HepG2 (cell line): ENCODE results near the gene MEGF11.

Source experiments
- ATF3 ChIP-seq: sonication (generic); formaldehyde crosslinking; IDR thresholded peaks from 2 replicates; pipeline ENCODE4 v1.4.0; 2020; ENCODE audit warnings: missing genetic modification reagents
- CBX1 ChIP-seq: IDR thresholded peaks from one replicate; pipeline ENCODE4 v1.6.1; 2016; ENCODE audit warnings: antibody characterized with exemption, low read depth
- CTCF ChIP-seq: sonication (generic); formaldehyde crosslinking; IDR thresholded peaks from 2 replicates; pipeline ENCODE4 v1.5.0; 2020; ENCODE audit warnings: mild to moderate bottlenecking, missing genetic modification reagents, moderate library complexity
- POLR2A ChIP-seq, 2 experiments: IDR thresholded peaks; 2 replicates each; pipeline ENCODE4 v1.6.1; 2011; ENCODE audit warnings: low read depth in 2 of 2, low read length in 2 of 2, mild to moderate bottlenecking in 1 of 2, moderate library complexity in 1 of 2; ENCODE audit not compliant: insufficient read depth in 1 of 2

GRCh38 chr15:66105286-66106265 lies 148.0 kb downstream of the MEGF11 start:
- TF ChIP-seq POLR2A (IDR thresholded peaks at IDR 0.05; ENCODE audit: insufficient read depth in 1 of 2, low read depth in 2 of 2, low read length in 2 of 2) (no peak), CBX1 (no peak), ATF3 (CRISPR knock-in tag) (no peak), CTCF (CRISPR knock-in tag) (no peak)
